Spleen (tissue), 7 donors: ENCODE data around the gene PTPRG.

Experiments
- CTCF ChIP-seq, 11 experiments: fragments of 200-600 bp in 7 of 11; fragments of 450-650 bp in 4 of 11; sonication (generic) in 4 of 11; IDR thresholded peaks in 8 of 11; conservative IDR thresholded peaks in 3 of 11; 1 replicate in 7 of 11; 2 replicates in 4 of 11; pipeline versions ENCODE4 v1.4.0 to v1.8.0; 2016 to 2021; ENCODE audit warnings: antibody characterized with exemption in 11 of 11, inconsistent platforms in 4 of 11, mild to moderate bottlenecking in 1 of 11
- POLR2AphosphoS5 ChIP-seq, 3 donors: sonication (generic); formaldehyde crosslinking; IDR thresholded peaks; one replicate each; pipeline ENCODE4 v1.5.1; 2017; ENCODE audit warnings: antibody characterized with exemption in 3 of 3
- donor health status: DM: no; HTN: no; CAD: no; lungs with moderate emphysema.
- donor health status: DM: no; HTN: no; CAD: no.
- donor health status: DM: no; HTN: no; CAD: no.

GRCh38 chr3:61714225-61714624, 152.9 kb downstream of the PTPRG start:
- TF ChIP-seq POLR2AphosphoS5 (IDR thresholded peaks at IDR 0.05) (no peak), CTCF (IDR thresholded peaks at IDR 0.05 in 8 of 11, conservative IDR thresholded peaks at IDR 0.05 in 3 of 11) (no peak)
